Uterus (tissue), 4 donors: ENCODE measurements around the gene ILF2. TPM values are rescaled to one million over a fixed set of nuclear protein-coding genes. Genes with fewer than 3 reads are reported as not detected.

Source experiments
- DNase-seq, 2 donors: peaks; one replicate each; pipeline ENCODE4 v3.0.0-alpha.2; 2019 to 2020
- H3K27ac ChIP-seq, 2 donors: fragments of 200-600 bp; sonication (generic); 1 replicate in 1 of 2; 2 replicates in 1 of 2; pipeline ENCODE4 v1.5.1; 2016 to 2018
- H3K27me3 ChIP-seq, 2 donors: fragments of 200-600 bp; sonication (generic); one replicate each; pipeline ENCODE4 v1.5.1; 2018 to 2019; ENCODE audit warnings: control low read depth in 1 of 2
- H3K36me3 ChIP-seq, 2 donors: fragments of 200-600 bp; sonication (generic); one replicate each; pipeline ENCODE4 v1.5.1; 2019; ENCODE audit warnings: control low read depth in 1 of 2
- H3K4me1 ChIP-seq, 2 donors: fragments of 200-600 bp; sonication (generic); one replicate each; pipeline ENCODE4 v1.5.1; 2018 to 2019; ENCODE audit warnings: control low read depth in 1 of 2
- H3K4me3 ChIP-seq, 2 donors: fragments of 200-600 bp; sonication (generic); 1 replicate in 1 of 2; 2 replicates in 1 of 2; pipeline ENCODE4 v1.5.1; 2018 to 2019; ENCODE audit warnings: mild to moderate bottlenecking in 1 of 2
- H3K9me3 ChIP-seq, 2 donors: fragments of 200-600 bp; sonication (generic); one replicate each; pipeline ENCODE4 v1.5.1; 2019; ENCODE audit warnings: control low read depth in 1 of 2
- CTCF ChIP-seq, 4 experiments: fragments of 200-600 bp in 2 of 4; fragments of 450-650 bp in 2 of 4; sonication (generic) in 2 of 4; IDR thresholded peaks; one replicate each; pipeline ENCODE4 v1.5.1; 2016 to 2019; ENCODE audit warnings: antibody characterized with exemption in 4 of 4, mild to moderate bottlenecking in 2 of 4, moderate library complexity in 1 of 4
- POLR2A ChIP-seq, 2 donors: fragments of 450-650 bp; IDR thresholded peaks; one replicate each; pipeline ENCODE4 v1.6.1; 2016; ENCODE audit warnings: antibody characterized with exemption in 2 of 2, mild to moderate bottlenecking in 1 of 2, moderate library complexity in 1 of 2
- intact Hi-C: fragments of 100-400 bp; cut with DNase I; formaldehyde crosslinking; loops from one replicate; pipeline ENCODE4 v1.15.1; 2023; ENCODE audit warnings: low total_unique reads
- total RNA-seq, 4 donors: library from RNA; depleted of rRNA in 3 of 4; stranded (reverse); fragments of >200 nt in 3 of 4; gene quantifications; one replicate each; pipeline versions ENCODE4 v1.1.0 to v1.2.4, GENCODE V29; 2014 to 2023
- donor health status: DM: yes; HTN: yes; CAD: no.

ILF2 gene
- total RNA-seq, 4 donors from 2014 or later: 82.7 to 252 (median 111) TPM

GRCh38 chr1:153615406-153615805 lies 55.4 kb downstream of the ILF2 start:
- no peaks in the 10 kb centered on the region for H3K36me3 ChIP-seq
- H3K4me3 ChIP-seq: no peak overlapping the region
- no peaks in the 10 kb centered on the region for H3K9me3 ChIP-seq
- H3K4me1 ChIP-seq: peaks cover 1 to 5% of the 10 kb centered on the region in 2 donors
- no peaks in the 10 kb centered on the region for H3K27me3 ChIP-seq
- intact Hi-C loops: no loop called here
- no peak overlapping the region for H3K27ac ChIP-seq
- DNase-seq: no peak
- TF ChIP-seq CTCF (IDR thresholded peaks at IDR 0.05) (no peak), POLR2A (IDR thresholded peaks at IDR 0.05) (no peak)

- Histone ChIP-seq H3K27ac (no peak overlapping the region), H3K27me3 (no peaks in the 10 kb centered on the region), H3K36me3 (no peaks in the 10 kb centered on the region), H3K4me1 (peaks cover 6 to 7% of the 10 kb centered on the region in 2 donors), H3K9me3 (no peaks in the 10 kb centered on the region), H3K4me3 (no peak overlapping the region)
- intact Hi-C loops: no loop called here
- TF ChIP-seq POLR2A (IDR thresholded peaks at IDR 0.05) (no peak), CTCF (IDR thresholded peaks at IDR 0.05) (no peak)
- no peak for DNase-seq
These were observed 55.9 kb downstream of the ILF2 start for GRCh38 chr1:153614906-153615305.

- Histone ChIP-seq H3K27me3 (no peaks in the 10 kb centered on the region), H3K4me3 (no peak overlapping the region), H3K36me3 (no peaks in the 10 kb centered on the region), H3K27ac (no peak overlapping the region), H3K9me3 (no peaks in the 10 kb centered on the region), H3K4me1 (peaks cover 7 to 8% of the 10 kb centered on the region in 2 donors)
- TF ChIP-seq POLR2A (IDR thresholded peaks at IDR 0.05) (no peak), CTCF (IDR thresholded peaks at IDR 0.05) (no peak)
- intact Hi-C loops: no loop called here
- no peak for DNase-seq
These were observed 56.4 kb downstream of the ILF2 start for GRCh38 chr1:153614189-153614900.

- intact Hi-C loops: no loop called here
- H3K4me3 ChIP-seq: peak overlapping the region in 1 of 2 donors; percentile 59
These were observed 57.4 kb downstream of the ILF2 start for GRCh38 chr1:153613406-153613805.

More at GRCh38 chr1:153613406-153613805, 57.4 kb downstream of the ILF2 start:
- Histone ChIP-seq H3K4me1 (peaks cover 7 to 8% of the 10 kb centered on the region in 2 donors), H3K9me3 (no peaks in the 10 kb centered on the region), H3K27ac (peak overlapping the region; percentile 90 to 94), H3K27me3 (no peaks in the 10 kb centered on the region), H3K36me3 (no peaks in the 10 kb centered on the region)
- DNase-seq: no peak
- no peak for TF ChIP-seq POLR2A (IDR thresholded peaks at IDR 0.05)
- TF ChIP-seq CTCF (IDR thresholded peaks at IDR 0.05): no peak
